AML-193 (cell line): ENCODE results near the gene DSTN.
A peak's percentile ranks its signal among the peaks of the same experiment; 100 is the strongest.

ENCODE experiments used
- DNase-seq, 2 experiments: peaks; one replicate each; lab custom pipeline; 2025; lab: John Stamatoyannopoulos, UW

Gene DSTN

DNA sequence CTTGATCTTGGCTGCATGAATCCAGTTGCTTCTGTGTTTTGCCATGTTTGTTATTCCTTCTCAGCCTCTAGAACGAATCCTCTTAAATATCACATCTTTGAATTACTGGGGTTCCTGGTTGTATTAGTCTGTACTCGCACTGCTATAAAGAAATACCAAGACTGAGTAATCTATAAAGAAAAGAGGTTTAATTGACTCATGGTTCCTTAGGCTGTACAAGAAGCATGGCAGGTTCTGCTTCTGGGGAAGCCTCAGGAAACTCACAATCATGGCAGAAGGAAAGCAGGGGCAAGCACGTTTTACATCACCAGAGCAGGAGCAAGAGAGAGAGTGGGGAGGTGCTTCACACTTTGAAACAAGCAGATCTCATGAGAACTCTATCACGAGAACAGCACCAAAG, 20.7 kb upstream of the DSTN start:
- DNase-seq = no peak

DNA sequence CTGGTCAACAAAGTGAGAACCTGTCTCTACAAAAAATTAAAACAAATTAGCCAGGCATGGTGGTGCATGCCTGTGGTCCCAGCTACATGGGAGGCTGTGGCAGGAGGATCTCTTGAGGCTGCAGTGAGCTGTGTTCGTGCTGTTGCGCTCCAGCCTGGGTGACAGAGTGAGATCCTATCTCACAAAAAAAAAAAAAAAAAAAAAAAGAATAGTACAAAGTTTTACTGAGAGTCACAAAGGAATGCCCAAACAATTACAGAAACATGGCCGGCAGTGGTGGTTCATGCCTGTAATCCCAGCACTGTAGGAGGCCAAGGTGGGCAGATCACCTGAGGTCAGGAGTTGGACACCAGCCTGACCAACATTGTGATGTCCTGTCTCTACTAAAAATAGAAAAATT, 14.8 kb upstream of the DSTN start:
- DNase-seq = no peak

DNA sequence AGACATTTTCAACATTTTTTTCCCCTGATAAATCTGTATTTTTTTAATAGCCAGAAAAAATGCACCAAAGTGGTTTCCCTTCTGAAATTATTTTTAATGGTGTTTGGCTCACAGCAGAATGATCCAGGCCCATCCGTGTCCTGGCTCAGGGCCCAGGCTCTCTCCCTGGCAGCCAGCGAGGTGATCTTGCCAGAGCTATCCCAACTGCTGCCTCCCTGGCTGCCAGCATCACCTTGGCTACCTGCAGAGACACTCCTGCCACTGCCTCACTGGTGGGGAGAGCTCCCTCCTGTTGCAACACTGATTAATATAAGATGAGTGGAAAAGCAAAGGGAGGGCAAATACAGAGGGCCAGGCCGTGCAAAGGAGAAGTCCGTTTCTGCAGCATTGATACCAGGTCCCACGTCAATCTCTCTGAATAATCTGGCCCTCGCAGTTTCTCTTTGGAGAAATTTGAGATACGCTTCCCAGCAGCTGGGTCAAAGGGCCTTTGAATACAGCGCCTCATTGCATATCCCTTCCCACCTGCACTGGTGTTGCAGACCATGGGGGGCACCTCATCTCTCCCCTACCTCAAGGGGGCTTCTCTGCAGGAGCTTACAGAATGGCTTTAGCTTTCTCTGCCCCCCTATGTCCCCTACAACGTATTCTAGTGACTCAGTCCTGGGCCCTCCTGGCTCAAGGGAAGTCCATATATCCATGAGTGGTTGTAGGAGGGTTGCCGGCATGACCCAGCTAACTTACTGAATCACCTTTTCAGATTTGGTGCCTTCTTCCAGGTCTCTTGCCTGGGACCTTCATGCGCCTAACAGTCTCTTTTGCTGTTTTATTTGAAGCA, 12.8 kb upstream of the DSTN start:
- no peak for DNase-seq

DNA sequence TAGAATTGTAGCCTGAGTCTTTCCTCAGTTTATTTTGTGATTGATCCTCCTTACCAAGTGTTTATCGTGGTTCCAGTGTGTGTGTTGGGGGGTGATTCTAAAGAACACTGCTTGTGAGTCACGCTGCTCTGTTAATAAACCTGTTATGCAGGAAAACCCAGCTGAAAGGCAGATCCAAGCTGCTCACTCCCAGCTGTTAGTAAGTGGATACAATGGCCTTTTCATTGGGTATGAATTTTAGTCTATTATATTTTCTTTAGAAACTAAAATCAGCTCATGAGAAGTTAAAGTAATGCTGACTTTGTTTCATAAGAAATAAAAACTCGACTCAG, 12.2 kb upstream of the DSTN start:
- DNase-seq = no peak

DNA sequence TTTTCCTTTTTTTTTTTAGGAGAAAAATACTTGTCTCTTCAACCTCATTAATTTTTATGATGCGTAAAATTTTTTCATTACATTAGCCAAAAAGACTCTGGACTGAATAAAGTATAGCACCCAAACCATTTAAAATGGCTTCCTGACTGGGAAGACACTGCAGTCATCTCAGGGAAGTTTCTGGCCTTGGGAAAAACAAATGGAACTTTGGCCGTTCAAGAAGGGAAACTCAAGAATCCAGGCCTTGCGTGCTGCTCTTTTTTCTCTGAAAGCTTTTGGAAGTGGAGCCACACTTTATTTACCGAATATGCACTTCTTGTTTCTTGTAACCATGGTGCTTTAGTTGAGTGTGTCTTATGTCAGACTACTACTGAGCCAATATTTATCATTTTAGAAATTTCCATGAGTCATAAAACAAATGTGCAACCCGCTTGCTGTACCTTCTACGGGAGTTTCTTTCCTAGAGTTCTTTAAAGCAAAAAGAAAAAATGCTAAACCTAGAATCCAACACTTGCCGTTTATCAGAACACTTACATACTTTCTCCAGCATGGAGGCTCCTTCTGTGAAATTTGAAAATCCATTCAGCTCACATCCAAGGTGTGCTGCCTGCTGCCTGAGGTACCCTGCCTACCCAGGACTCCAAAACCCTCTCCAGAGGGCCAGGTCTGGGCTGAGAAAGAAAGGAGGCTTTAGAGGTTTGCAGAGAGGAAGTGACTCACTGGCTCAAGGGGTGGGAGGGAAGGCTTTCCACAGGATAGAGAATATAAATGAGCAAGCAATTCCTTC, 11.5 kb upstream of the DSTN start:
- DNase-seq = peak; percentile 20 to 33

DNA sequence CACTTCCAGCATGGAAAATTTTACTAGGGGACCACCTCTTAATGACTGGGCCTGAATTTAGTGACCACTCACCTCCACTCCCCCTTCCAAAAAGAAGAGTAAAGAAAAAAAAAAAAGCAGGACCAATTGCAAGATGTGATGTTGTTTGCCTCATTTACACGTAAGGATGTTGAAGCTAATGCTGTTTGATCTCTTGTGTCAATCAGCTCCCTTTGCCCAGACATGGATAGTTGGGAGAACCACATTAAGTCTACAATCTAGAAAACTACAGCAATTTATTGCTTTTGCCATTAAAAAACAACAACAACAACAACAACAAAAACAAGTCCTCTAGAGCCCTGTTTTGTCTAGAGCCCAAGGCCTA, 11.0 kb upstream of the DSTN start:
- no peak for DNase-seq

DNA sequence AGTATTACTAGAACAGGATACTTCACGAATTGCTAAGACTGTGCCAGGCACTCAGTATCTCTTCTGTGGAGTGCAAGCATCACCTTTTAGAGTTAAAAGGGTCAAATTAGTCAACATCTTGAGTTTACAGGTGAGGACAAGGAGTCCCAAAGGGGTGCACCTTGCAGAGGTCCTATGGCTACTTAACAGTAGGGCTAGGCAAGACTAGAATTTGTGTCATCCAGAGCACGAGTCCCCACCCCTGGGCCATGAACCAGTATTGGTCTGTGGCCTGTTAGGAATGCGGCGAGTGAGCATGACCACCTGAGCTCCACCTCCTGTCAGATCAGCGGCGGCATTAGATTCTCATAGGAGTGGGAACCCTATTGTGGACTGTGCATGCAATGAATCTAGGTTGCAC, 10.5 kb upstream of the DSTN start:
- DNase-seq = no peak

DNA sequence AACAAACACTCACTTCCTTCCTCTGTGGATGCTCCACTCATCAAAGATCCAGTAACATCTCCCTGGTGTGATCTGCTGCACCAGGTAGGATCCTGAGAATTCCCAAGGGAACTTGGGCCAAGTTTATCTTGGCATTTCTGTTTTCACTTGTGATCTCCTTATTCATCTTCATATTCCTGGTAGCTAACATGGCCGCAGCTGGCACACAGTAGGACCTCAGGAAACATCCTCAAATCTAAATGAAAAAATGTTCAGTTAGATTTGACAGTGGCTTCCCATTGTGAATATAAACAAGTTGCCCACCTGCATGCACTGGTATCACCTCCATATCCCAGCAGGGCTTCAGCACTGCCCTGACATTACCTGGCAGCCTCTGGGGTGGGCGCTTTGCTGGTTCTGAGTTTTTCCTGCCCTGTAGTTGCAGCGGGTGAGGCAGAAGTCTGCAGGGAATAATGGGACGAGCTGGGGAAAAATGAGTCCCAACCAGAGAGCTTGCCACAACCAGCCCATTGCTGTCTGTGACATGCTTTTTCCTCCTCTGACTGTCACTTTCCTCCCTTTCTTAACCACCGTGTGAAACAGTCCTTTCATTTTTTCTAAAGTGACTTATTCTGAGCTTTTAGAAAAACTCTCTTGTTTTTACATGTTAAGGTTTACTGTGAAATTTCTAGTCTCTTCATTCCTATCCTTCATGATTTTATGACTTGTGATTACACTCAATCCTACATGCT, 9.4 kb upstream of the DSTN start:
- DNase-seq = no peak

DNA sequence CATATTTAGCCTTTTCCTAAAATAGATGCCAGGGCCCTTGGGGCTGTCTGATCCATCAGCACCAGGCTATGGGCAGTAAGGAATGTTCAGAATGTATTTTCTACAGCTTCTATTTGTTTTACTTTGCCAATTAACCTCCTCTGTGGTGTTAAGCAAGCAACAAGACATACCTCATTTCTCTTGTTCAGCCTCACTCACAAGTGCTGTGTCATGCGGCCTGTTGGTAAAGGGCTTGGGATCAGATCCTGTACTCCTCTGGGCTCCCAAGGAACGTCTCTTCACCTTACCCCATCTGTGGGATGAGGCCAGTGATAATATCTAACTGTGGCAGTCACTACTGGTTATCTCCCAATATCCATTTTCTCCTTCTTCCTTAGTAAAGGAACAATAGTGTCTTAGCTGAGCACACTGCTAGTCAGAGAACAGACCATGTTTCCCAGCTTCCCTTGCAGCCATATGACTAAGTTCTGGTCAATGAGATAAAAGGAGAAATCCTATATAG, 7.0 kb upstream of the DSTN start:
- DNase-seq = no peak

DNA sequence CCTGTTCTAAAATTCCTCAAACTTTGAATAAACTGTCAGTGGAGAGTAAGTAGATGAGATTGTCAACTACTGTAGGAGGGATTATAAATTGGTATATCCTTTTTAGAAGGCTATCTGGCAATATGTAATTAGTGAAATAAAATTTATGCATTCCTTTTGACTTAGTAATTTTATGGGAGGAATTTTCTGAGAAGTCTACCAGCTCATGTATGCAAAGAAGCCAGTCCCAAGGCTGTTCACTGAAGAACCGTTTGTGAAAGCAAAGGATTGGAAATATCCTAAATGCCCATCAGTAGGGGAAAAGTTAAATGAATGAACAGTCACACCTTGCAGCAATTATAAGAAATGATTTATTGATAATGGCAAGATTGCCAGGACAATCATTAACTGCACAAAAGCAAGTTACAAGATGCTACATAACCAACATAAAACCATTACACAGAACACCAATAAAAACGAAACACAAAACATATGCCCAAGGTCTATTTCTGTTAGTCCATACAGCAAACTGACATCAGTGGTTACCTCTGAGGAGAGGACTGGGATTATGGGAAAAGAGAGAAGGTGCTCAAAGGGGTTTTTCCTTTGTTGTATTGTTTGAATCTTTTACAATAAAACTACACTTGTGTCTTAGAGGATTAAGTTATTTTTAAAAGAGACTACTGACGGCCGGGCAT, 4.6 kb upstream of the DSTN start:
- DNase-seq = no peak

DNA sequence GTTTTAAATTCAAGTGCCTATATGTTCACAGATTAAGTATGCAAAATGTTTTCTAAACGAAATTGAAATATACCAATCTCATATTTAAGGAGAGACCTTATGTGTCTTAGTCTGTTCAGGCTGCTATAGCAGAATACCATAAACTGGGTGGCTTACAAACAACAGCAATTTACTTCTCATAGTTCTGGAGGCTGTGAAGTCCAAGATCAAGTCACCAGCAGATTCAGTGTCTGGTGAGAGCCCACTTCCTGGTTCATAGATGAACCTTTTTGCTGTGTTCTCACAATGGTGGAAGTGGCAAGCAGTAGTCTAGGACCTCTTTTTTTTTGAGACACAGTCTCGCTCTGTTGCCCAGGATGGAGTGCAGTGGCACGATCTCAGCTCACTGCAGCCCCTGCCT, 3.5 kb upstream of the DSTN start:
- no peak for DNase-seq

DNA sequence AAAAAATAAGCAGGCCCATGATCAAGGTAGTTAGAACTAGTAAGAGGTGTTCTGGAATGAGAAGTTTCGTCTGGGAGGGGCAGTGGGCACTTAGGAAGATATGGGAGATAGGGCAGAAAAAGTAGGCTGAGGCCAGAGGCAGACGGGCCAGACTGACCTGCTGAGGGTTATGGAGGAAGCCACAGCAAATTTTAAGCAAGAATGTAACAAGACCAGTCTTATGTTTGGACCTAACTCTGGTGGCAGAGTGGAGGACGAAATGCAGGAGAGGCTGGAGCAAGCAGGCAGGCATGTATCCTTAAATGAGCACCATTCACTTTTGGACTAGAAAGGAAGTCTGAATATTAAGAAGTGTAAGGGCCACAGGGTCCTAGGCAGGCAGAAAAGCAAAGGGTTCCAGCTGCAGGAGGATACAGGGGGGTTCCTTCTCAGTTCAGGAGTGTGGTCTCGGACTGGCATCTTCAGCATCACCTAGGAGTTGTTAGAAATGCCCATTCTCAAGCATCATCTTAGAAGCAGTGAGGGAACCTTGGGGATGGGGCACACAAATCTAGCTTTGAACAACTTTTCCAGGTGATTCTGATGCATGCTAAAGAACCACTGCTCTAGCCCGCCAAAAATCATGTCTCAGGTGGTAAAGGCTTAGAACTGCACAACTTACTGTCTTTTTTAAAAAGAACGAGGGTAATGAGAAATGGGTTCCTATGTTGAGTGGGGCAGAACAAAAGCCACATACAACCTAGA, 1.7 kb upstream of the DSTN start:
- no peak for DNase-seq

DNA sequence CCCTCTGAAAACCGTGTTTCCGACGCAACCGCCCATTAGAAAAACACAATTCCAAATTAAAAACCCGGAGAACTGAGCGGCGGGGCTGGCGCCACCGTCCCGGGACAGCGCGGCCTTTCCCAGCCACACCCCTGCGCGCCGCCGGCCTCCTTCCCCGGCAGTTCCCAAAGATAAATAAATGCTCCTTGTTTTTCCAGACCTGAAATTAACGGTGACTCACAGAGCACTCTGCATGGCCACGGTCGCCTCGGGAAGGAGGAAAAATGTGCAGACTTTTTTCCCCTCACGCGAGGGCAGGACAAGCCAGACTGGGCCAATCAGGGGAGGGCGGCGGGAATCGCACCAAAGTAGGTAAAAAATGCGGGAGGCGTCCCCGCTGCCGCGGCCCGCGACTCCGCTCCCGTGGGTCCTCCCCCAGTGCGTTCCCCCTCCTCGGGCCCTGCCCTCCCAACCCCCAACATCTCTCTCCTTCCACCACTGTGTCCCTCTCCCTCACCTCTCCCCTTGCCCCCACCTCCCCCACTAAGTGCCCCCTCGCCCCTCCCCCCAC, 828 bp upstream of the DSTN start:
- no peak for DNase-seq

DNA sequence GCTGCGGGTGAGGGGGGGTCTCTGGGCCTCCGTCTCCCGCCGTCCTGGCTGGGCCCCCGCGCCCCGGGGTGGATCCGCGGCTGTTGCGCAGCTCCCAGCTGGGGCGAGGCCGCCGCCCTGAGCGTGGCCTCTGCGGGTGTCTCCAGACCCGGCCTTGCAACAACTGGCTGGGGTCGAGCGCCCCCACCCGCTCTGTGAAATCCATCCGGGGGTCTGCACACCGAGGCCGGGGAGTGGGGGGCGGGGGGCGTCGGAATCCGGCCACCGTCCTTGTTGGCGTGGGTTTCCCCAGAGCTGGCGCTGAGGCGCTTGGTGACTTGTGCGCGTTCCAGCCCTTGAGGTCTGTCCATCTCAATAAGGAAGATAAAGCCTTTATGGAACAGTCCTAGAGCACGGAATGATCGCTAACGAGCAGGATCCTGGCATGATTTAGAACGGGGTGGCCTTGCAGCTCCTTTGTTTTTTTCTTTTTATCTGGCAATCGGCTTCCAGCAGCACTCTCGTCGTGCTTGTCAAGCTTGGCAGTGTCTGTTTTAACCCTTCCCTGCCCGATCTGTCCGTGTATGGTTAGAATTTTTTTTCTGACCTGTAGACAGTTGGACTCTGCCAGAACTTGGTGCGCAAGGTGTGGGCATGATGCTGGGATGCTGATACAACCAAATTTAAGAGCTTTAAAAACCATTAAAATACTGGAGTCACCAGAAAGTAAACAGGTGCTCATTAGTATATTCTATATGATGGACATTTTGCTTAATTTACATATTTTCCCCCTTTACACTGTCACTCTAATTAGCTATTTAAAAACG, 675 bp downstream of the DSTN start:
- peak; percentile 18 to 30 for DNase-seq

DNA sequence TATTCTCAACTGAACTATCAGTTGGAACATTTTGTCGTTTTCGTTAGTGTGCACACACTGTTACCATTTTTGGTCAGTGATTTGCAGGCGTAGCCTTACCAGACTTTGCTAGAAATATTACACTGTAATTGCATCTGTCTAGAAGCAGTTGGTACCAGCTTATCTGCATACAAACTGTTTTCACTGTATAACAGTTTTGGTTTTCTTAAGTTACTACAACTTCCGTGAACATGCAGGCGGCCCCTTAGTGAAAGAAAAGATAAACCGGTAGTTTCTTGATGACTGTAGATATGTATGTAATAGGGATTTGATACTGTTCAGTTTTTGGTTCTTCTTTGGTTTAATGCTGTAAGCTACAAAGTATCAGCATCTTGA, 1.3 kb downstream of the DSTN start:
- DNase-seq = no peak

DNA sequence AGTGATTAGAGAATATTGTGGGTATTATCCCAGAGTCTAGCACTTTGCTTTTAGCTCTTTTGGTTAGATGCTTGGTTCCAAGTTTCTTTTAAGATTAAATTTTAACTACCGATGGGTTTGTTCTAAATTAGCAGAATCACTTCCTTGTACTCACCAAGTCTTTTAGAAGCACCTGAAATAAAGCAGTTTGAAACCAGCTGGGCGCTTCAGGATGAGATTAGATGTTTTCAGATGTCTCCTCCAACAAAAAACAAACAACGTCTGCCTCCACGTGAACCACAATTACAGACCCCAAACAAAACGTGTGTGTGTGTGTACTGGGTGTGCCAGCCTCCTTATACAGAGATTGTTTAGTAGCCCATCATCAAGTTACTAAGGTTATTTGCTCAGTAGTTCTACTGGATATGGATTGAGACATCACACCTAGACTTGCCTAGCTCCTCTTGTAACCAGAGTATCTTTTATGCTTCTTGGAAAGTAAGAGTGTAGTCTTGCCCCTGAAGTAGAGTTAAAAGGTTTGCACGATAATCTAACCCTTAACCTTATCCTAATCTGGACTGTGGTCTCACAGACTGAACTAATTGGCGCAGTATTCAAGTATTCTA, 2.3 kb downstream of the DSTN start:
- DNase-seq = no peak

DNA sequence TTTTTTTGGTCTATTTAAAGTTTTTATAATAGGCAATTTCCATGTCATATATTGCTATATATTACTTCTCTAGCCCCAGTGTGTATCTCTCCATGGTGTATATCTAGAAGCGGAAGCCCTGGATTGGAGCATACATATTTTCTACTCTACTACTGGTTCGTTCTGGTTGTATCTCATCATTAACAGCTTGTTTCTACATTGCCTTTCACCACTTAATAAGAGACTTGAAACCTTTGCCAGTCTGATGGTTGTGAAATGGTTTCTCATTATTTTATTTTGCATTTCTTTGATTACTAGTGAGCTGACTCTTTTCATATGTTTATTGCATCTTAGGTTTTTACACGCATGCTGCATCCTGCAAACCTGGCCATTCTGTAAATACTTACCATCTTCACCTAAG, 3.6 kb downstream of the DSTN start:
- no peak for DNase-seq

DNA sequence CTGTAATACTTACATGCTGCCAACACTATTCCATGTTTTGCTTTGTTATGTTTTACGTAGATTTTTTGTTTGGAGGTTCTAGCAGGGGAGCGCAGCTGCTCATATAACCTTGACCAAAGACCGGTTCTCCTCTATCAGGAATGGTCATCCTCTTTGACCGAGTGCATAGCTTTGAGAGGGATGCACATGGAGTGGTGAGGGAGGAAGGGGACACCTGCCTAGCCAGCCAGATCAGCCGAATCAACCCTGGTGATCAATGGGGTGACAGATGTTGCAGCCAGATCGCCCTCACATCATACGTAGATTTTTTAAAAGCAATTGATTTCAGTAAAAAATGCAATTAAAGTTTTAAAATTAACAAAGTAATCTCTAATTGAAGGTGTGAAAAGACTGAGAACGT, 6.3 kb downstream of the DSTN start:
- no peak for DNase-seq

DNA sequence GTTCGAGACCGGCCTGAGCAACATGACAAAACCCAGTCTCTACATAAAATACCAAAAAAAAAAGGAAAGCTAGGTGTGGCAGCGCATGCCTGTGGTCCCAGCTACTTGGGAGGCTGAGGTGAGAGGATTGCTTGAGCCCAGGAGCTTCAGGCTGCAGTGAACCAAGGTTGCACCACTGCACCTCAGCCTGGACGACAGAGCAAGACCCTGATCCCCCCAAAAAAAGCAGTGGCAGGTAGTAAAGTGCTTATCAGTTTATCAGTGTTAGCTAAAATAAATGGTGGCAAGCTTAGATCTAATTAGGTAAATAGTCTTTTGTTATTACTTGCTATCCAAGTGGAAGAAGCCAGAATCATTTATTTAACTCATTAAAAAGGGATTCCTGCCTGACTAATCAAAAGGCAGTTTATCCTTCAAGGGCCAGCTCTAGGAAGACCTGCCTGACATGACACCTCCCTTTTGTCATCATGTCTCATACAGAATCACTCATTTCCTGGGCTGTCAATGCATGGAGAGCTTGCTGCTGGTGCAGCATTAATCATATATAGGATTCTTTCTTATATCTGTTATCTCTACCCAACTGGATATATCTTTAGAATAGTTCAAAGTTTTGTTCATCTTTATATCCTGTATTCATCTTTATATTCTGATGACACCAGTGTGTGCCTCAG, 9.6 kb downstream of the DSTN start:
- DNase-seq = no peak
